ENCODE results near the gene R3HDM4.
A peak's percentile ranks its signal among the peaks of the same experiment; 100 is the strongest.
"Not testable (repeated sequence)": the region's sequence is repeated elsewhere in the genome, so short reads cannot be mapped to it uniquely, and the experiment has no call there.

R3HDM4 gene

DNA sequence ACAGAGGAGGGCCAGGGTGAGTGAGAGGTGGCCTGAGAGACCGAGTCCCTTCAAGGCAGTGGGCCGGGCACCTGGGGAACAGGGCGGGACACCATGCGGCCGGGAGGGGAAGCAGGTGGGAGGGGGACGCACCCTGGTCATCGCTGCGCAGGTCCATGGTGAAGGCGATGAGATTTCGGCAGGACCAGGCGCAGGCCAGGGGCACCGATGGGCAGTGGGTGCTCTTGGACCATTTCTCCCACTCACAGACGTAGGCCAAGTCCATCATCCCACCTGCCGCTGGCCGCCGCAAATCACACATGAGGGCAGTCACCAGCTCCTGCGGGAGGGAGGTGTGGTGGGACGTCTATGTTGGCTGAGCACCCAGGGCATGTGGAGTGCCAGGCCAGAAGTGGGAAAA, 22.2 kb downstream of the R3HDM4 start:
- DNase-seq, result no peak

DNA sequence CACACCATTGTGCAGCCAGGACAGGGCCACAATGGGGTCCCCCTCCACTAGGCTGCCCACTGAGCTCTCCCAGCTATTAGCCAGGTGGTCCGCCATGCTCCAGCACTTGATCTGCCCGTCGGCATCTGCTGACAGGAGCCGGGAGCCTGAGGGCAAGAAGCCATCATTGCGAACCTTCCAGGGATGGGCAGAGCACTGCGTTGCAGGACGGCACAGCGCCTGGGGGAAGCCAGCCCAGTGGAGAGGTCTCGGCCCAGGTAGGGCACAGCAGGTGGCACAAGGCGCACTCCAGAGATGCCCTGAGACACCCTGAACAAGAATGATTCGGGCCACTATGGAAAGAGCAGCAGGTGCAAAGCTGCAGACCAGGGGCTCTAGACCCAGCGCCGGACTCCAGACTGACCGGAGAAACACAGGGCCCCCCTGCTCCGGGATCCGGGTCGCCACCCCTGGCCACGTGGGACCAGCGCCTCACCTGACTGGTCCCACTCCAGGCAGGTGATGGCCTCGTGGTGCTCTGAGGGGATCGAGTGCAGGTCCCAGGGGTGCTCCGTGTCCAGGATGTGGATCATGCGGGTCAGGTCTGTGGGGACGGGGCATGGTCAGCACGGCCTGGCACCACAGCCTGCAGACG, 23.2 kb downstream of the R3HDM4 start:
- DNase-seq, result no peak

DNA sequence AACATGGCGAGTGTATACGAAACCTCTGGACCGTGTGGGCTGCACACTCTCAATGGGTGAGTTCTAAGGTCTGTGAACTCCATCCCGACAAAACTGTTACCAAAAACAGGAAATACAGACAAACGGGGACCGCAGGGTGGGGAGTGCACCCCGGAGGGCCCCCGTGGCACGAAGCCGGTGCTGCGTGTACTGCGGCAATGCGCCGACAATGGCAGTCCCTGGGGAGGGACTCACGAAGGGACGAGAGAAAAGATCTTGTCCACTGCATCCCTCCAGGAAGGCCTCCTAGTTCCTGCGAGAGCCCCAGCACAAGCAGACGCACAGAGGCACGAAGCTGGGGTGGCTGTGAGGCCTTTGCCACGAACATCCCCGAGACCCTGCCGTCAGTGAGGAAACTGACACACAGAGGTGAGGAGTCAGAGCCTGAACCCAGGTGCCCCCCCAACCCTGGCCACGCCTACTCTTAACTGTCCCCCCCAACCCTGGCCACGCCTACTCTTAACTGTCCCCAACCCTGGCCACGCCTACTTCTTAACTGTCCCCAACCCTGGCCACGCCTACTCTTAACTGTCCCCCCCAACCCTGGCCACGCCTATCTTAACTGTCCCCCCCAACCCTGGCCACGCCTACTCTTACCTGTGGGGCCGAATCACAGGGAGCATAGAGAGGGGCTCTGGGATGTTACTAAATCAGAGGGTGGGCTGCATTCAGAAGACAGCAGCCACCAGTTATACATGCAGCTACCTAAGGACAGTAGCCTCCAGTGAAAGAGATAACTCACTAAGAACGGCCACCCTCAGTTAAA, 24.2 kb downstream of the R3HDM4 start:
- peak in 2 of 5 donors; percentile 39 to 58 for DNase-seq

DNA sequence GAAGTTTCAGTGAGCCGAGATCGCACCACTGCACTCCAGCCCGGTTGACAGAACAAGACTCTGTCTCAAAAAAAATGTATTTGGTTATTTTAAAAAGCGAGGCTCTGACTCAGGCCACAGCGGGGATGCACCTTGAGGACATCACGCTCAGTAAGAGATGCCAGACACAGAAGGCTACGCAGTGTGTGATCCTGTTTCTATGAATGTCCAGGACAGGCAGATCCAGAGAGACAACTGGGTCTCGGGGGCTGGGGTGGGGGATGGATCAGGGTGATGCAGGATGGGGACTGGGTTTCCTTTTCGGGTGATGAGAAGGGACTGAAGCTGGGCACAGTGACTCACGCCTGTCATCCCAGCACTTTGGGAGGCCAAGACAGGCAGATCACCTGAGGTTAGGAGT, 25.4 kb downstream of the R3HDM4 start:
- DNase-seq, result no peak

DNA sequence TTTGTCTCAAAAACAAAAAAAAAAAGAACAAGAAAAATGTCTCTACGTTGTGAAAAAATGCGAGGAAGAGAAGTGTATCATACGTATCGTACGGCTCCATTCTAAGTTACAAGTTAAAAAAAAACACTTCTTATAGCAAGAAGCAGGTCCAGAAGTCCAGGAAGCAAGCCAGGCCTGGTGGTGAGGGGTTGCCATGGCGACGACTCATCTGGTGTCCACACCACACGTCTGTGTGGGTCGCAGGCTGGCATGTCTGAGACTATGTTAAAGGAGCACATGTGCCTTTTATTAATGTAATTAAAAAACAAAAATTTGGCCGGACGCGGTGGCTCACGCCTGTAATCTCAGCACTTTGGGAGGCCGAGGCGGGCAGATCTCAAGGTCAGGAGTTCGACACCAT, 25.9 kb downstream of the R3HDM4 start:
- no peak for DNase-seq

DNA sequence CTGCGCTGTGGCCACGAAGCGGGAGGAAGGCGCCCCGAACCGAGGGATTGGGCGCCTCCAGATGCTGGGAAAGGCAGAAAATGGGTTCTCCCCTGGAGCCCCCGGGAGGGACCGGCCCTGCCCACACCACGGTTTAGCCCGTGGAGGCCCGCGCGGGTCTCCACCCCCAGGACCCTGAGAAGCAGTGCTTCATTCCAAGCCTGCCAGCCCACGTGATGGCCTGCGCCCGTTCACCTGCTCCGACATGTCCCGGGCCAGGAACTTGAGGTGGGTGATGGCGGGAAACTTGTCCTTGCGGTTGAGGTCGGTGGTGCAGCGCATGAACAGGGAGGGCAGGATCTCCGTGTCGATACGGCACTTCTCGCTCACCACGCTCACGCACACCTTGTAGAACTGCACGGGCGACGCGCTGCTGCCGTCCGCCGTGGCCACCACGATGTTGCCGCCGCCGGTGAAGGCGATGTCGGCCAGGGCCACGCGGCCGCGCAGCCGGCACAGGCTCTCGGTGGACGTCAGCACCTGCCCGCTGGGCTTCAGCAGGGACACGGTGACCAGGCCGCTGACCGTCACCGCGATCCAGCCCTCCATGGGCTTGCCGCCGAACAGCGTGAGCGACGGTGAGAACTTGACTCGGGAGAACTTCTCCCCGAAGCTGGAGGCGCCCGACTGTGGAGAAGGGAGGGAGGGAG, 27.3 kb downstream of the R3HDM4 start:
- no peak for DNase-seq

DNA sequence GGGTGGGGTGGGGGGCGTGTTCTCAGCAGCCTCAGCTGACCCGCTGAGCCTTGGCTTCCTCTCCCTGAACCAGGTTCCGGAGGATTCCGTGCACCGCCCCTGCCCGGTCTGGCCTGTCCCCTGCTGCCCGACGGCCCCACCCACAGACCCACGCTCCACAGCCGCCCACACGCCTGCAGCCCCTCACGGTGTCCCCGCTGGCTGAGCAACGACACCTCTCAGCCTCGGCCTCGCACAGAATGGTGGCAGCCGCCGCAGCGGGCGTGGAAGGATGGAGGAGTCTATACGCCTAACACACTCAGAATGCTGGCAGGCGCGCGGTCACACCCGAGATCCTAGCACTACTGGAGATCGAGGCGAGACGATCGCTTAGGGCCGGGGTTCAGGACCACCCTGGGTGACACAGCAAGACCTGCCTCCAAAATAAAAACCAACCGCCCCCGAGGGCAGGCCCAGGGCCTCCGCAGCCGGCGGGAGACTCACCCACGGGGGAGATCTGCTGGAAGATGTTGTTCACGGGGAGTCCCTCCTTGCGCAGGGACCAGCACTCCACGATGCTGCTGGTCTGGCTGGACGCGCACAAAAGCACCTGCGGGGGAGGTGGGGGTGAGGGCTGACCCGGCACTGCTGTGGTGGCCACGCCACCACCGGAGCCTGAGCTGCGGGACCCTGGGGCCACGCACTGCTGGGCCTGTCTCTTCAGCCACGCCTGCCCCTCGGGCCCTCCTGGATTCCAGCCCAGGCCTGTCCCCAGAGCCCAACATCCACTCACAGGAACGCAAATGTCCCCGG, 28.4 kb downstream of the R3HDM4 start:
- no peak for DNase-seq

DNA sequence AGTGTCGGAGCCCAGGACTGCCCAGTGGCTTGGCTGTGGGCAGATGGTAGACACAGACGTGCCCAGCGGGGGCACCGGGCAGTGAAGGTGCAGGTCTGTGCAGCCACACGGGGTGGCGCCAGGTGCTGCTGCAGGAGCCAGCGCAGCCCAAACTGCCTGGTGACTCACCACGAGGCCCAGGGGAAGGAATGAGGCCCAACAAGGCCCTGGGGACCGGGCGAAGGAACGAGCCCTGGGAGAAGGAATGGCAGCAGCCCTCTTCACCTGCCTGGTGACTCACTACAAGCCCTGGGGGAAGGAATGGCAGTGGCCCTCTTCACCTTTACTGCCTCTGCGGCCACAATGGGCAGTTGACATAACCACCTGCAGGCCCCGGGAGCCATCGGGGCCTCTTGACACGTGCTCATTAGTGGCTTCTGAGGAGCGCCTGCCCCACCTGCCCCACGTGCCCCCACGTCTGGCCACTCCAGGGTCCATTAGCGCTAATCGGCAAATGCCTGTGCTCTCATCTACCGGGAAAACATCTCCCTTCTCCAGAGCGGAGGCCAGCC, 29.3 kb downstream of the R3HDM4 start:
- DNase-seq, result no peak

DNA sequence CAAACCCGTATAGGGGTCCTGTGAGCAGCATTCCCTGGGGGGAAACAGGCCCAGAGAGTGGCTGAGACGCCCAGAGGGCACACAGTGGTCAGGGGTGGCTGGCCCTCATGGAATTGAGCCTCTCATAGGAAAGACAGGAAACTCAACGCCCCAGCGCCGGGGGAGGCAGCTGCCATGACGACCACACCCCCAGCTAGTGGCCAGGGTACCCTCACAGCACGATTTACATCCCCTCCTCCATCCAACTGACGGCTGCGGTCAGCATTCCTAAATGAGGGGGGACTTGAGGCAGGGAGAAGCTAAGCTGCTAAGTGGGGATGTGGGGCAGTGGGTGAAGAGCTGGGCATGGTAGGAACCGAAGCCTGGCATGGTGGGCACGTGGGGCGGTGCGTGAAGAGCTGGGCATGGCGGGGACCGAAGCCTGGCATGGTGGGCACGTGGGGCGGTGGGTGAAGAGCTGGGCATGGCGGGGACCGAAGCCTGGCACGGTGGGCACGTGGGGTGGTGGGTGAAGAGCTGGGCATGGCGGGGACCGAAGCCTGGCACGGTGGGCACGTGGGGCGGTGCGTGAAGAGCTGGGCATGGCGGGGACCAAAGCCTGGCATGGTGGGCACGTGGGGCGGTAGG, 30.0 kb downstream of the R3HDM4 start:
- no peak for DNase-seq

DNA sequence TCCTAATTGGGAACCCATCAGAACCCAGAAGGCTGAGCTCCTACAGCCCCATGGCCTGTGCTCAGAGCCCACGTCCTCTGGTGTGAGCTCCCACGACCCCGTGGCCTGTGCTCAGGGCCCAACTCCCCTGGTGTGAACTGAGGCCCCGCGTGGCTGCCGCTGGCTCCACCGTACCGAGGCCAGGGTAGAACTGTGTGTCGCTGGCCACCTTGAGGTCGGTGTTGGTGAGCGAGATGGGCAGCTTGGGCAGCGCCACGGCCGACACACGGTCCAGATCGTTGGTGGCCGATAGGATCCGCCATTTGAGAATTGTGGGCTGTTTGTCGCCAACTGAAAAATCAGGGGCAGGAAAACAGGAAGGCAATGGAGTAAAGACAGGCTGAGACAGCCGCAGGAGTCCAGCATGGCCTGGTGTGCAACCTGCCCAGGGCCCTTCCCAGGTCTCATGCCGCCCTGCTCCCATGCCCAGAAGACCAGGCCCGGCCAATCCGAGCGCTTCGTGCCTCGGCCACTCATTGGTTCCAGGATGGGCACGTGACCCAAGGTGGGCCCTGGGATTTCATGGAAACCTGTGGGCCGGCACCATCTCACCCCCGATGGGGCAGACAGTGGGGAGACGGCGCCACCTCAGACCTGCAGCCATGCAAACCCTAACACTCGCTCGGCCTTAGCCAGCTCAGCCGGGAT, 31.5 kb downstream of the R3HDM4 start:
- DNase-seq, result no peak

DNA sequence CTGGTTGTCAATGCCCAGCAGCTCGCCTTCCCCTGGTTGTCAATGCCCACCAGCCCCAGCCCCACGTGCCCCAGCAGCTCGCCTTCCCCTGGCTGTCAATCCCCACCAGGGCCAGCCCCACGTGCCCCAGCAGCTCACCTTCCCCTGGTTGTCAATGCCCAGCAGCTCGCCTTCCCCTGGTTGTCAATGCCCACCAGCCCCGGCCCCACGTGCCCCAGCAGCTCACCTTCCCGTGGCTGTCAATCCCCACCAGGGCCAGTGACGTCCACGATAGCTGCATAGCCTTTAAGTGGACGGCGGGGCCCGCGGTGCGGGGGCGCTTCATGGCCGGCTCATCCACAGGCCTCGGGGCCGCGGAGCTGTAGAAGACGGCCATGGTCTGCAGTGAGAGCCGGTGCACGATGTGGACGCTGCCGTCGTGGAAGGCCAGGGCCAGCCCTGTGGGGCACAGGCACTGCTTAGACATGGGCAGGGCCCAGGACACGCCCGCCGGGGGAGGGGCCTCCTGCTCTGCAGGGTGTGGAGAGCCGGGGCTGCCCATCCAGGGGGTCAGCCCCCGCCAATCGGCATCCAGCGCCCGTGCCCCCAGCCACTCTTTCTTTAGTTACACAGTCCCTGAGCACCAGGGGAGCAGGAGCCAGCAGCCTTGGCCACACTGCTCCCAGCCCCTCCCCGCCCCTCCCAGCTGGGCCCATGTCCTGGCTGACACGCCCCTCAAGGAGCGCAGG, 33.1 kb downstream of the R3HDM4 start:
- no peak for DNase-seq

DNA sequence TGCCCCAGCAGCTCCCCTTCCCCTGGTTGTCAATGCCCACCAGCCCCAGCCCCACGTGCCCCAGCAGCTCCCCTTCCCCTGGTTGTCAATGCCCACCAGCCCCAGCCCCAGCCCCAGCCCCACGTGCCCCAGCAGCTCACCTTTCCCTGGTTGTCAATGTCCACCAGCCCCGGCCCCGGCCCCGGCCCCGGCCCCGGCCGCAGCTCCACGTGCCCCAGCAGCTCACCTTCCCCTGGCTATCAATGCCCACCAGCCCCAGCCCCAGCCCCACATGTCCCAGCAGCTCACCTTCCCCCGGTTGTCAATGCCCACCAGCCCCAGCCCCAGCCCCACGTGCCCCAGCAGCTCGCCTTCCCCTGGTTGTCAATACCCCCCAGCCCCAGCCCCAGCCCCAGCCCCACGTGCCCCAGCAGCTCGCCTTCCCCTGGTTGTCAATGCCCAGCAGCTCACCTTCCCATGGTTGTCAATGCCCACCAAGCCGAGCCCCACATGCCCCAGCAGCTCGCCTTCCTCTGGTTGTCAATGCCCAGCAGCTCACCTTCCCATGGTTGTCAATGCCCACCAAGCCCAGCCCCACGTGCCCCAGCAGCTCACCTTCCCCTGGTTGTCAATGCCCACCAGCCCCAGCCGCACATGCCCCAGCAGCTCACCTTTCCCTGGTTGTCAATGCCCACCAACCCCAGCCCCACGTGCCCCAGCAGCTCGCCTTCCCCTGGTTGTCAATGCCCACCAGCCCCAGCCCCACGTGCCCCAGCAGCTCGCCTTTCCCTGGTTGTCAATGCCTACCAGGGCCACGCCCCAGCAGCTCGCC, 34.1 kb downstream of the R3HDM4 start:
- not testable (repeated sequence) for DNase-seq

DNA sequence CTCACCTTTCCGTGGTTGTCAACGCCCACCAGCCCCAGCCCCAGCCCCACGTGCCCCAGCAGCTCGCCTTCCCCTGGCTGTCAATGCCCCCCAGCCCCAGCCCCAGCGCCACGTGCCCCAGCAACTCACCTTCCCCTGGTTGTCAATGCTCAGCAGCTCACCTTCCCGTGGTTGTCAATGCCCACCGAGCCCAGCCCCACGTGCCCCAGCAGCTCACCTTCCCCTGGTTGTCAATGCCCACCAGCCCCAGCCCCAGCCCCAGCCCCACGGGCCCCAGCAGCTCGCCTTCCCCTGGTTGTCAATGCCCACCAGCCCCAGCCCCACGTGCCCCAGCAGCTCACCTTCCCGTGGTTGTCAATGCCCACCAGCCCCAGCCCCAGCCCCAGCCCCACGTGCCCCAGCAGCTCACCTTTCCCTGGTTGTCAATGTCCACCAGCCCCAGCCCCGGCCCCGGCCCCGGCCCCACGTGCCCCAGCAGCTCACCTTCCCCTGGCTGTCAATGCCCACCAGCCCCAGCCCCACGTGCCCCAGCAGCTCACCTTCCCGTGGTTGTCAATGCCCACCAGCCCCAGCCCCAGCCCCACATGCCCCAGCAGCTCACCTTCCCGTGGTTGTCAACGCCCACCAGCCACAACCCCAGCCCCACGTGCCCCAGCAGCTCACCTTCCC, 34.9 kb downstream of the R3HDM4 start:
- DNase-seq, result not testable (repeated sequence)

DNA sequence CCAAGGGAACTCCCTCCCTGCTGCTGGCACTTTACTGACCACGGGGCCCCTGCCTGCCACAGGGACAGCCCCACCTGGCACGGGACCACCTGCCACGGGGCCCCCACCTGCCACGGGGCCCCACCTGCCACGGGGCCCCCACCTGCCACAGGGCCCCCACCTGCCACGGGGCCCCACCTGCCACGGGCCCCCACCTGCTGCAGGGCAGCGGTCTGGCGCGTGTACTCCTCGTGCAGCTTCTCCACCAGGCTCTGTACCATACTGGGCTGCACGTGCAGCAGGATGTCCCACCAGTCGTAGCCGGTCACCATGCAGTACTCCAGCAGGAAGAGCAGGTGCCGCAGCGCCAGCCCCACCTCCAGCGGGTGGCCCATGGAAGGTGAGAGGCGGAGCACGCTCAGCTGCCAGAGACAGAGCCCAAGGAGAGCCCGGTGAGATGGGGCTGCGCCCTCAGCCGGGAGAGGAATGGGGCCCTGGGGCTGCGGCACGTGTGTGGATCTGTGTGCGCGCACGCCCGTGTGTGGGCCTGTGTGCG, 36.2 kb downstream of the R3HDM4 start:
- DNase-seq, result no peak

DNA sequence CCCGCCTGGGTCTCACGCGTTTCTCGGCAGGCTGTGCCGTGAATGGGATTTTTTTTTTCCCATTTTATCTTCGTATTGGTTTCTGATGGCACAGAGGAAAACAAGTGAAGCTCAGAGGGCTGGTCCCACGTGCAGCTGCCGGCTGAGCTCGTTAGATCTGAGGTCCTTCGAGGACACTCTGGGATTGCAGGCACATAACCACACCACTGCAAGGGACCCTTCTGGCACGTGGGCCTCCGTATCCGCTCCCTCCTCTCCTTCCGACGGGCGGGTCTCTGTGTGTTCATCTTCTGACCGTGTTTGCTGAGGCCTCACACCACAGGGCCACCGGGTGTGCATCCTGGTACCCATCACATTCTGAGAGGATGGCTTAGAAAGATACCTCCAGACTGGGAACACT, 36.9 kb downstream of the R3HDM4 start:
- DNase-seq, result no peak

DNA sequence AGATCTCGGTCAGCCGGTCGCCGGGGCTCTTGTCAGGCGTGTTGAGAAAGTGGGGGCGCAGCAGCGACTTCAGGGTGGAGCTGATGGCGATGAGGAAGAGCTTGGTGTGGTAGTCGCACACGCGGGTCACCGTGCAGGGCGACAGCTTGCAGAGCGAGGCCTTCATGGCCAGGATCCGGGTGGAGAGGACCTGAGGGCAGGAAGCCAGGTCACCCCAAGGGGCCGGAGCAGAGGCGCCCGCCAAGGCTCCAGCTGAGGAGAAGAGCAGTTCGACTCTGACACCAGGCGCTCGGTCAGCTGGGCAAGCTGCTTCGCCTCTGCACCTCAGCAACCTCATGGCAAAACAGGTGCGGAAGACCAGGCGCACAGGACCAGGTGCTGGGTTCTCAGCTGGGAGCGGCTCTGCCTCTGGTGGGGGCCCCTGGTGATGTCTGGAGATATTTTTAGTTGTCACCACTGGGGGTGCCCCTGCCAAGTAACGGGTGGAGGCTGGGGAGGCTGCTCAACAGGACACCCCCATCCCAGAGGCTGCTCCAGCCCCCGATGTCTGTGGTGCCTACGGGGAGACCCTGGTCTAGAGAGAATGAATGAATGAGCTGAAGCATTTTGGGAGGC, 37.6 kb downstream of the R3HDM4 start:
- no peak for DNase-seq

DNA sequence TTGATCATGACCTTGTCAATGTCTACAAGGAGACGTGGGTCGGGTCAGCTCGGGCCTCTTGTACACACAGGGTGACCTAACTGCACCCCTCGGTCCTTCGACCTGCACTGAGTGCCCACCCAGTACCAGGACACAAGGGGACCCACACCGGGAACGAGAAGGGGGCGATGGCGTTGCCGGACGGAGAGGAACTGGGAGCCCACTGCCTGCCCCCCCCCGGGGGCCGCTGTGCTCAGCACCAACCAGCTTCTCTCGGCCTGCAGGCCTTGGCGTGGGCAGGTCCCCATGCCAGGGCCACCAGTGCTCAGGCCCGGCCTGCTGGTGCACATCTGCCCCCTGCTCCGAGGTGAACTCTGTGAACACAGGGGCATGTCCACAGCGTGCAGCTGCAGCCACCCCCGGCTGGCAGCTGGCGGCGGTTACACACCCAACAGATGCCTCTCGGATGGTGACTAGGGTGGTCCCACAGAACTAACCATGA, 39.4 kb downstream of the R3HDM4 start:
- no peak for DNase-seq

DNA sequence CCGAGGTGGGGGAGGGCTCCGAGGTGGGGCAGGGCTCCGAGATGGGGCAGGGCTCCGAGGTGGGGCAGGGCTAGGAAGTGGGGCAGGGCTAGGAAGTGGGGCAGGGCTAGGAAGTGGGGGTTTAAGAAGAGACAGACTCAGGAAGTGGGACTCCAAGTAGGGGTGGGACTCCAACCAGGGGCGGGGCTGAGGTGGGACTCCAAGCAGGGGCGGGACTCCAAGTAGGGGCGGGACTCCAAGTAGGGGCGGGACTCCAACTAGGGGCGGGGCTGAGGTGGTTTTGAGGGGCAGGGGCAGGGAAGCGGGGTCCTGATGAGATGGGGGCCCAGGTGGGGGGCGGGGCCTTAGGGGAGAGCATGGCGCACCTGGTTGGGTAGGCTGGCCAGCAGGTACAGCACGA, 39.9 kb downstream of the R3HDM4 start:
- DNase-seq, result peak; percentile 49 to 80 (median 75)

All from T-helper 1 cell (primary cell).